ENCODE results near the gene UCK2. TPM values are rescaled to one million over a fixed set of nuclear protein-coding genes. Genes with fewer than 3 reads are reported as not detected.

Gene UCK2
- total RNA-seq, 2 experiments from 2014 or later: 0.67 to 0.71 TPM

DNA sequence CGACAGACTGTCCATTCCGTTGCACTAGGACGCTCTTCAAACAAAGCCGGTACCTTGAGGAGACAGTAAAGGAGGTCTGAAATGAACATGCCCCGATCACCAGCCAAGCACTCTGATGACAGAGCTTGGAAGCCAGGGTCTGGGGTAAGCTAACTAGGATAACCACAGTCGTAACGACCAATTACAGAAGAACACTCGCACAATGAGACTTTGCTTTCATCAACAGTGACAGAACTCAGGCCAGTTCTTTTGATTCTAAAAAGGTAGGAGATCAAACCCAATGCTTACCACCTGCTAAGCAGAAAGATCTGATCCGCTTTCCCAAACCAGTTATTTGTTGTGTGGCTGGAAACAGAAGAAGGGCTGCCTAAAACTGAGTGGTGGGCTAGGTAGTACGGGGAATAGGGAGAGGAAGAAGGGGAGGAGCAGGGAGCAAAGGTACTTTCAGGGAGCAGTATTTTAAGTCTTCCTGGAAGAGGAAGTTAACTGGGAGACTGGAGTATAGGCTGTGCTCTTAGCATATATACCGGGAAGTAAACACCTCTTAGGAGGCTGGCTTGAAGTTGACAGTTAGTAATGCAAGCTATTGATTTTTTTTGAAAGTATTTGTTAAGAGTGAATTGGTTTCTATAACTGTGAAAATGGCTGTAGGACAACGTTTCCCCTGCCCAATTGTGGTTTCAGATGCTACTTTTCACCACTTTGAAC is 38.4 kb downstream of the UCK2 start:
- Histone ChIP-seq H3K9me3 (ENCODE audit: control insufficient read depth in 1 of 2, insufficient read depth in 1 of 2, low read length in 2 of 2) (peaks cover 0 to 4% of the 10 kb centered on the region in 2 experiments), H3K27ac (ENCODE audit: low read depth in 1 of 2, low read length in 2 of 2) (no peak overlapping the region), H3K4me3 (ENCODE audit: low read length) (no peak overlapping the region), H3K4me1 (ENCODE audit: insufficient read depth, low read length) (peaks cover 2% of the 10 kb centered on the region), H3K36me3 (ENCODE audit: insufficient read depth, low read length) (no peaks in the 10 kb centered on the region), H3K27me3 (ENCODE audit: control insufficient read depth in 1 of 2, insufficient read depth in 2 of 2, low read length in 2 of 2) (no peaks in the 10 kb centered on the region)
- ChIA-PET CTCF (no interaction called here), POLR2A (no interaction called here)
- intact Hi-C loops (cut with DNase I, micrococcal nuclease): no loop called here
- H3K36me3 Mint-ChIP-seq (ENCODE audit: low read depth): no peaks in the 10 kb centered on the region
- H3K9me3 Mint-ChIP-seq: no peaks in the 10 kb centered on the region
- DNase-seq (no peak), ATAC-seq (ENCODE audit: poor library complexity) (no peak)
- peaks cover 15% of the 10 kb centered on the region for H3K4me1 Mint-ChIP-seq (ENCODE audit: low read depth)
- H3K27me3 Mint-ChIP-seq: no peaks in the 10 kb centered on the region
- no peak overlapping the region for H3K27ac Mint-ChIP-seq
- H3K4me3 Mint-ChIP-seq: no peak overlapping the region
- TF ChIP-seq, protein P1, sequence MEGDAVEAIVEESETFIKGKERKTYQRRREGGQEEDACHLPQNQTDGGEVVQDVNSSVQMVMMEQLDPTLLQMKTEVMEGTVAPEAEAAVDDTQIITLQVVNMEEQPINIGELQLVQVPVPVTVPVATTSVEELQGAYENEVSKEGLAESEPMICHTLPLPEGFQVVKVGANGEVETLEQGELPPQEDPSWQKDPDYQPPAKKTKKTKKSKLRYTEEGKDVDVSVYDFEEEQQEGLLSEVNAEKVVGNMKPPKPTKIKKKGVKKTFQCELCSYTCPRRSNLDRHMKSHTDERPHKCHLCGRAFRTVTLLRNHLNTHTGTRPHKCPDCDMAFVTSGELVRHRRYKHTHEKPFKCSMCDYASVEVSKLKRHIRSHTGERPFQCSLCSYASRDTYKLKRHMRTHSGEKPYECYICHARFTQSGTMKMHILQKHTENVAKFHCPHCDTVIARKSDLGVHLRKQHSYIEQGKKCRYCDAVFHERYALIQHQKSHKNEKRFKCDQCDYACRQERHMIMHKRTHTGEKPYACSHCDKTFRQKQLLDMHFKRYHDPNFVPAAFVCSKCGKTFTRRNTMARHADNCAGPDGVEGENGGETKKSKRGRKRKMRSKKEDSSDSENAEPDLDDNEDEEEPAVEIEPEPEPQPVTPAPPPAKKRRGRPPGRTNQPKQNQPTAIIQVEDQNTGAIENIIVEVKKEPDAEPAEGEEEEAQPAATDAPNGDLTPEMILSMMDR (IDR thresholded peaks at IDR 0.05): no peak

DNA sequence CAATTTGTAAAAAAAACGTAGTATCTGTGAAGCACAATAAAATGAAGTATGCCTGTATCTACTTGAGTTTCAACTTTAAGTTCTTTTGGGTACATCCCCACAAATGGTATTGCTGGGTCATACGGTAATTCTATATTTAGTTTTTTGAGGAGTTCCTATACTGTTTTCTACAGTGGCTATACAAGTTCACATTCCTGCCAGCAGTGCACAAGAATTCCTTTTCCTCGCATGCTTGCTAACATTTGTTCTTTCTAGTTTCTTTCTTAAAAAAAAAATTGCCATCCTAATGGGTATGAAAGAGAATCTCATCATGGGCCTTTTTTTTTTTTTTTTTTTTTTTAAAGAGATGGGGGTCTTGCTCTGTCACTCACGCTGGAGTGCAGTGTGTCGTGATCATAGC is 41.9 kb downstream of the UCK2 start:
- POLR2A ChIA-PET: no interaction called here
- TF ChIP-seq, protein P1 (IDR thresholded peaks at IDR 0.05): no peak
- Histone ChIP-seq H3K4me3 (ENCODE audit: low read length) (no peak overlapping the region), H3K27me3 (ENCODE audit: control insufficient read depth in 1 of 2, insufficient read depth in 2 of 2, low read length in 2 of 2) (no peaks in the 10 kb centered on the region), H3K27ac (ENCODE audit: low read depth in 1 of 2, low read length in 2 of 2) (no peak overlapping the region), H3K4me1 (ENCODE audit: insufficient read depth, low read length) (peaks cover 20% of the 10 kb centered on the region), H3K36me3 (ENCODE audit: insufficient read depth, low read length) (no peaks in the 10 kb centered on the region), H3K9me3 (ENCODE audit: control insufficient read depth in 1 of 2, insufficient read depth in 1 of 2, low read length in 2 of 2) (no peaks in the 10 kb centered on the region)
- ATAC-seq (ENCODE audit: poor library complexity) (no peak), DNase-seq (no peak)
- H3K4me1 Mint-ChIP-seq (ENCODE audit: low read depth): peaks cover 41% of the 10 kb centered on the region
- CTCF ChIA-PET: no interaction called here
- H3K27me3 Mint-ChIP-seq: no peaks in the 10 kb centered on the region
- intact Hi-C loops (cut with DNase I, micrococcal nuclease): no loop called here
- no peaks in the 10 kb centered on the region for H3K9me3 Mint-ChIP-seq
- H3K4me3 Mint-ChIP-seq: no peak overlapping the region
- no peak overlapping the region for H3K27ac Mint-ChIP-seq
- H3K36me3 Mint-ChIP-seq (ENCODE audit: low read depth): no peaks in the 10 kb centered on the region

DNA sequence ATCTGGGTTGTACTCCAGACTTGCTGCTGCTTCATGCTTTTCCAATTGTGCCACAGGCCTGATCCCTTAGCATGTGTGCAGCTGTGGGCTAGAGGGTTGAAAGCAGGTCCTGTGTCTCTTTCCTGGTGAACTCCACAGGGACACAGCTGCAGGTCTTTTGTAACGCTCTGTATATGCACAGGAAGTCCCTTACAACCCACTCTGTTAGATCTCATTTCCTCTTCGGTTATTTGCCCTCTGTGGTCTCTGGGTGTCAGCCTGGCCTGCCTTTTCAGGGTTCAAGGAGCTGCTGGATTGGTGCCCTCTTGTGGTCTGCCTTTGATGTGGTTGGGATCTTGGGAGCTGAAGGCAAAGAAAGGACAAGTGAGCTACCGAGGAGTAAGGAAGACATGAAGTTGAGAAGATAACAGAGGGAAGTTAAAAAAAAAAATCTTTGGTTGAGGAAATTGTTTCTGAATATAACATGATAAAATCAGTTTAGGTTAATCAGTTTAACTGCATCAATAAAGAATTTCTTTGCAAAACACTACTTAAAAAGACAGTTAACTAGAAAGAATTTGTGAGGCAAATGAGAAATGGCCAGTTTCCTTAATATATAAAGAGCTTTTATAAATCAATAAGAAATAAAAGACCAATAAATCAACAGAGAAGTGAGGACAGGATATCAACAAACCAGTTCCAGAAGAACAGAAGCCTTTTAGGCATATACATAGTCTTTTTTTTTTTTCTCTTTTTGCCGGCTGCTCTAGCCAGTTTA is 44.1 kb downstream of the UCK2 start:
- H3K4me3 ChIP-seq (ENCODE audit: low read length): no peak overlapping the region
- ATAC-seq (ENCODE audit: poor library complexity): peak; percentile 81
- intact Hi-C loops (cut with DNase I, micrococcal nuclease): loop anchor here in 1 of 2 experiments (2.0 kb wide), 1 partner anchor 43 kb away; no protein-coding TSS in a partner anchor
- POLR2A ChIA-PET: interaction anchor here (1.0 to 1.5 kb wide), 6 partner anchors 42 to 241 kb away, joined by 3 to 11 read pairs (median 5); partner anchors contain the start of genes ALDH9A1, MGST3 and TMCO1
- Mint-ChIP-seq H3K27ac (peak overlapping the region; percentile 25), H3K9me3 (no peaks in the 10 kb centered on the region), H3K36me3 (ENCODE audit: low read depth) (no peaks in the 10 kb centered on the region), H3K4me3 (peak overlapping the region; percentile 52), H3K4me1 (ENCODE audit: low read depth) (peaks cover 56% of the 10 kb centered on the region), H3K27me3 (no peaks in the 10 kb centered on the region)
- CTCF ChIA-PET: no interaction called here
- H3K27ac ChIP-seq (ENCODE audit: low read depth in 1 of 2, low read length in 2 of 2): peak overlapping the region in 1 of 2 donors; percentile 5
- no peaks in the 10 kb centered on the region for H3K27me3 ChIP-seq (ENCODE audit: control insufficient read depth in 1 of 2, insufficient read depth in 2 of 2, low read length in 2 of 2)
- TF ChIP-seq, protein P1 (IDR thresholded peaks at IDR 0.05): peak; percentile 35
- peak in 13 of 14 experiments; percentile 13 to 78 (median 33) for DNase-seq
- H3K9me3 ChIP-seq (ENCODE audit: control insufficient read depth in 1 of 2, insufficient read depth in 1 of 2, low read length in 2 of 2): no peaks in the 10 kb centered on the region
- no peaks in the 10 kb centered on the region for H3K36me3 ChIP-seq (ENCODE audit: insufficient read depth, low read length)
- peaks cover 29% of the 10 kb centered on the region for H3K4me1 ChIP-seq (ENCODE audit: insufficient read depth, low read length)

Measured in CD4-positive, alpha-beta T cell (primary cell).